RCC 7860 (cell line): ENCODE measurements around the gene KRT4.
A peak's percentile ranks its signal among the peaks of the same experiment; 100 is the strongest.

Experiments used
- DNase-seq: peaks from one replicate; pipeline ENCODE4 v3.0.0-alpha.2; 2015; ENCODE audit warnings: low spot score
- FAIRE-seq: peaks from 2 replicates; lab custom pipeline; 2012; peaks lifted over from hg19 to GRCh38; lab: Jason Lieb, UNC

KRT4 gene

DNA sequence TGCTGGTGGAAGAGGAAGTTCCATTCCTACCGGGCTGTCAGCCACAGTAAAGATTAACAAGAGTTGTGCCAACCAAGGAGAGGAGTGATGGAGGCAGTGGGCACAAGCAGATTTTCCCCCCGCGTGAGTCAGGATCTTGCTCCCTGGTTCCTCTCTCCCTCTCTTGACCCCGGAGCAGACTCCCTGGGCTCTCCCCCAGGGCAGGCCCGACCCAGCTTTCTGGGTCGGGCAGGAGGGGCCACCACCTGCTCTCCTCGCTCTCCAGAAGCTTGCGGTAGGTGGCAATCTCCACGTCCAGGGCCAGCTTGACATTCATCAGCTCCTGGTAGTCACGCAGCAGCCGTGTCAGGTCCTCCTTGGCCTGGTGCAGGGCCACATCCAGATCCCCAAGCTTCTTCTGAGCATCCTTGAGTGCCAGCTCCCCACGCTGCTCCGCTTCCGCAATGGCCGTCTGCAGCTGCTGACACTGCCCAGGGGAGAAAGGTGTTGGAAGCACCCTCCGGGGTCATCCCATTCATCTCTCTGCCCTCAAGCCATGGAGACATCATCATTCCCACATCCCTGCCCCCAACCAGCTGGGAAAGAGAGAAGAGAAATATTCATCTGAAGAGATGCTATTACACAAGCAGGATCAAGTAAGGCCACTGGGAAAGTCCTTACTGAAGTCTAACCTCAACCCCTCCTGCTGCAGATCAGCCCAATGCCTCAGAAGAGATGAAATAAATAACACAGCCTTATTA, 9.0 kb upstream of the KRT4 start:
- FAIRE-seq (no peak), DNase-seq (no peak)

GRCh38 chr12:52821826-52822660, 8.1 kb upstream of the KRT4 start:
- no peak for FAIRE-seq
- DNase-seq: peak; percentile 8

- FAIRE-seq (no peak), DNase-seq (no peak)
Observed at GRCh38 chr12:52821071-52821730, 7.3 kb upstream of the KRT4 start.

DNA sequence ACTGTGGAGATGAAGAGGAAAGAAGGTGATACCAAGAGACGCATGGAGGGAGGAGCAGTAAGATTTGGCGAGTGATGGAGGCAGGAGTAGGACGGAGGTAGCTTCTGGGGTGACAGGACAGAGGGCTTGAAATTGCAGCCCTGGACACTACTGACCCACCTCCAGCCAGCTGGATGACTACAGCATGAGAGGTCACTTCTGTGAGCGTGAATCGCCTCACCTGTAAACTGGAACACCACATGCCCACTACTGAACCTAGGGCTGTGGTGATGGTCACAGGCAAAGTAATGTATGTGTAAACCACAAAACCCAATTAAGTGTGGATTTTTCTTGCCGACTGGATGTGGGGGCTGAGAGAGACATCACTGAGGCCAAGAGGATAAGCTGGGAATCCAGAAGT, 6.6 kb upstream of the KRT4 start:
- no peak for FAIRE-seq
- peak; percentile 4 for DNase-seq

DNA sequence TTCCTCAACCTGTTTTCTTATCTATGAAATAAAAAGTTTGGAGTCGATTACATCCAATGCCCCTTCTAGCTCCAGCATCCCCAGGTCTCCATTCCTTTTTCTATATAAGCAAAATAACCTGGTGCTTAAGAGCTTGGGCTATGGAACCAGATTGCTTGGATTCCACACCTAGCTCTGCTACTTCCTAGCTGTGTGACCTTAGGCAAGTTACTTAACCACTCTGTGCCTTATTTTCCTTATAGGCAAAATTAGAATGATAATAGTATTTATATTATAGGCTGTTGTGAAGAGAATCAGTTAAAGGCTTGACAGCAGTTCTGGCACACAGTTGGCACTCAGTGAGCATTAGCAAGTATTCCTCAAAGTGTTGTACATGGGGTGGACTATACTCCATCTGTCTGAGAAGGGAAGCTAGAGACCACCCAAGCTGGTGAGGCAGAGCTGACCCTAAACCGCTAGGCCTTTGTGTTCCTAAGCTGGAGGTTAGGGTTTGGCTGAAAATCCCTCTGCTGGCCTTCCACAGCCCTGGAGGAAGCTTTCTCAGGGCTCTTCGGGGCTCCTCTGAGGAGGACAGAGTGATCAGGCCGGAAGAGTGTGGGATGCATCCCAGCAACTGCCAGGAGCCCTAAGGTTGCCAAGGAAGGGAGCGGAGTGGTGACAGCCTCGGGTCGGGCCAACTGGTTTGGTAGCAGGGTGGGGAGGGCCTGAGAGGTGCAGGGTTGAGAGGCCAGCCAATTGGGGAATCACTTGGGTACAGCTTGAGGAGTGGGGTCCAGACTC, 6.0 kb upstream of the KRT4 start:
- FAIRE-seq: no peak

DNA sequence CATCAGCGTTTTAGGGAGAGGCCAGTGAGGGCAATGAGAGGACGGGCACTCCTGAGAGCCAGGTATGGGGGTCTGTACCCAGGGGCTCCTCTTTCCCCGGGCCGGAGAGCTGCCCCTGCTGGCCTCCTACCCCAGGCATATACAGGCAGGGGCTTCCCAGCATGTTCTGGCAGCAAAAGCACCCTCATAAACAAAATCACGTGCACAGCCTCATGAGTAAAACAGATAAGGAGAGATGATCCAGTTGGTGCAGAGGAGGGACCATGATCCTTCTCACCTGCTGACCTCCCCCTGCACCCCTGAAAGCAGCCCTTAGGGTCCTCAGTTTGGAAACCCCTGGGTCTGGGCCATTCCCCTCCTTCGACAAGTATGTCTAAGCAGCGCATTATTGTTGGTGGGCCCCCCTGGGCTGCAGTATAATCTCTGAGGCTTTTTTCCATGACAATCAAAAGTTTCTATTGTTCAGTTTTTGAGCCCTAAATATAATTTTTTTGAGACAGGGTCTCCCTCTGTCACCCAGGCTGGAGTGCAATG, 5.0 kb upstream of the KRT4 start:
- no peak for DNase-seq

More for the DNA sequence above, 6.0 kb upstream of the KRT4 start:
- DNase-seq: no peak

DNA sequence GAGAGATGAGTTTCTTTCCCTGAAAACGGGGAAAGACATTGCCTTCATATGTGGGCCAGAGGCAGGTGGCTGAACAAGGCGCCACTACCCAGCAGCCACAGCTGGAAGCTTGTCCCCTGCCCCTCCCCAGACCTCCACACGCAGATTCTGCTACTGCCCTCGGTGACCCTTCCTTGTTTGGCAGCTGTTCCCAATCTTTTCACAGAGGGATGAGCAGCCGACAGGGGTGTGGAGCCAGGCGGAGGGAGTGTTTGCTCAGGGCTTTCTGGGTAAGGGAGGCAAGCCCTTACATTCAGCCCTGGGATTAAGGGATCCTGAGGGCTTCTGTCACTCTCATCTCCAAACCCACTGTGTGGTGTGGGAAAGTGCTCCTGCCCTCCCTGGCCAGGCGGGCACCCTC, 4.5 kb upstream of the KRT4 start:
- no peak for DNase-seq
- FAIRE-seq: no peak

More for the DNA sequence above, 5.0 kb upstream of the KRT4 start:
- FAIRE-seq: no peak

- FAIRE-seq (no peak), DNase-seq (no peak)
Observed at GRCh38 chr12:52817699-52818238, 3.9 kb upstream of the KRT4 start.

DNA sequence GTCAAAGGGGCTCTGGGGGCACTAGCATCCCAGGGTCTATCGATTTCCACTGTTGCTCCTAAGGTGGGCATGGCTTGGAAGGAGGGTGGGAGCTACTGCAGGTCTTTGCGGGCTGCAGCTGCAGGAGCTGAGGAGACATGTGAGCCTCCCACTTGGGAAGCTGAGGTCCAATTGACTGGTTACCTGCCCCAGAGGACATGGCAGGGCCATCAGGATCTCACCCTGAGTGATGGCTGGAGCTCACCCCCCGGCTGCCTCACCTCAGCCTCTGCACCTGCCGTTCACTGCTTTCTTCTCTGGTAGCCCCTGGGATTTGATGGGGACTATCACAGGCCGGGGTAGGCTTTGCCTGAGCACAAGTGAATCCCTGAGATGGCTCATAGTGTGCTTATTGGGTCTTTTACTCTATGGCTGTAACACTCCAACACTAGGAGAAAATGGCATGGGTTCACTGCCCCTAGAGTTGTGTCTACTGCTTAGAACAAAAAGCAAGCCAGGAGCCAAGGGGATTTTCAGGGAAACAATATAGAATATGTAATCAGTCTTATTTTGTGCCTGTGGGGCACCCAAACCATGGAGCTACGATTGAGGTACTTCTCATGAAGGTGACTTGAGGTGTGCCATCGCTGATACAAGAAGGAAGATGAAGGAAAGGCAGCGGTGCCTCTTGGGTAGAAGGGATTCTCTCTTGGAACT, 3.2 kb upstream of the KRT4 start:
- DNase-seq (no peak), FAIRE-seq (no peak)

DNA sequence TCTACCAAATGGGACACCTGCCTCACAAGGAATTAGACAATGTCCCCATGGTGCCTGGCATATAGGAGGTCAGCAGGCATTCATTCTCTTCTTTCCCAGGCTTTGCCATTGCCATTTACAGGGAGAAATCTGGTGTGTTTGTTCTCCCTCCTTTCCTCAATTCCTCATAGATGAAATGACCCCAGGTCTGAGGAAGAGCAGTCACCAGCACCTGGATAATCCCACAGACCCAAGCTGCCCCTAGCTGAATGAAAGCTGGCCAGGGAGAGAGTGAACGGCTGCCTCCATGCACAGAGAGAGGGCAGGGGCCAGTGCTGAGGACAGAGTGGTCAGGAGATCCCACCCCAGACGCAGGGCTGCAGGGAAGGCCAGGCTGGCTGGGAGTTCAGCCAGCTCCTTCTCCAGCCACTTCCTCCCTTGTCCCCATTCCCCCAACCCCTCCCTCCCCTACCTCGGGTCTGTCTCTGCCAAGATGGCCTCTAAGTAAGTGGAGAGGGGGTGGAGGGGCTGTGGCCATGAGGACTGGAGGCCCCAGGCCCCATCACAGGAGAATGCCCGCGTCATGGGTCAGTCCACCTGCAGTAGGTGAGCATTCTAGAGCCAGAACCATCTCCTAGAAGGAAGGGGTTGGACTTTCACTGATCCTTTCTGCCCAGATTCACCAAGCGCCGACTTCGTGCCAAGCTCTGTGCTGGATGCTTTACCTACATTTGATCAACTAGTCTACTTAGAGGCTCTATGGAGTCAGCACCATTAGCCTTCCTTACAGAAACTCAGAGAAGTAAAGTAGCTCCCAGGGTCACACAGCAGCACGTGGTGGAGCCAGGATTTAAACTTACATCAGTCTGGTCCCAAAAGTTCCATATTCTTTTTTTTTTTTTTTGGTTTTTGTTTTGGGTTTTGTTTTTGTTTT, 2.0 kb upstream of the KRT4 start:
- FAIRE-seq (no peak), DNase-seq (no peak)

DNA sequence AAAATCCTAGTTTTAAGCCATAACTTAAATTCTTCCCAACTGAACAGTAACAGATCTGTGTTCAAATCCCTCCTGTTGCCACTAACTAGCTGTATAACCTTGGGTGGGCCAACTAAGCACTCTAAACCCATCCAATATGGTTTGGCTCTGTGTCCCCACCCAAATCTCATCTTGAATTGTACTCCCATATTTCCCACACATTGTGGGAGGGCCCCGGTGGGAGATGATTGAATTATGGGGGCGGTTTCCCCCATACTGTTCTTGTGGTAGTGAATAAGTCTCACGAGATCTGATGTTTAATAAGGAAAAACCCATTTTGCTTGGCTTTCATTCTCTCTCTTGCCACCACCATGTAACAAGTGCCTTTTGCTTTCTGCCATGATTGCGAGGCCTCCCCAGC, 1.2 kb upstream of the KRT4 start:
- no peak for FAIRE-seq
- no peak for DNase-seq

DNA sequence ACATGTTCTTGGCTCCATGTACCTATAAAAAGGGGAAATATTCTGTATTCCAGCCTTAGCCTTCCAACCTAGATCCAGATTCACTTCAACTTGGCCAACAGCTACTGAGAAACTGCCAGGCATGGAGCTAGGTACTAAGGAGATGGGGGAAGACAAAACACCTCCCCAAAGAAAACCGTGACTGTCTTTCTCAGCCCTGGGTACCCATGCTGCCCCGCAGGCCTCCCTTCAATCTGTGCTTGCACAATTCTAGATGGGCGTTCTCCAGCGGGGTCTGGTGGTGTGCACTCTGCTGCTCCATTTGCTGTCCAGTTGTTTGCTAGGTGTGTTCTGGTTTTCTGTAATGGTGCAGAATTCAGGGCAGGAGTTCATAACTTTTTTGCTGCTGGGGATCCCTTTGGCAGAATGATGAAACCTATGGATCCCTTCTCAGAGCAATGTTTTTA, 817 bp upstream of the KRT4 start:
- no peak for DNase-seq
- FAIRE-seq: no peak

GRCh38 chr12:52813203-52813819, 605 bp downstream of the KRT4 start:
- DNase-seq (no peak), FAIRE-seq (no peak)

GRCh38 chr12:52812749-52813148, 1.2 kb downstream of the KRT4 start:
- no peak for FAIRE-seq
- no peak for DNase-seq

GRCh38 chr12:52812073-52812400, 1.9 kb downstream of the KRT4 start:
- DNase-seq (no peak), FAIRE-seq (no peak)

- no peak for FAIRE-seq
Observed at GRCh38 chr12:52811191-52812072, 2.5 kb downstream of the KRT4 start.

DNA sequence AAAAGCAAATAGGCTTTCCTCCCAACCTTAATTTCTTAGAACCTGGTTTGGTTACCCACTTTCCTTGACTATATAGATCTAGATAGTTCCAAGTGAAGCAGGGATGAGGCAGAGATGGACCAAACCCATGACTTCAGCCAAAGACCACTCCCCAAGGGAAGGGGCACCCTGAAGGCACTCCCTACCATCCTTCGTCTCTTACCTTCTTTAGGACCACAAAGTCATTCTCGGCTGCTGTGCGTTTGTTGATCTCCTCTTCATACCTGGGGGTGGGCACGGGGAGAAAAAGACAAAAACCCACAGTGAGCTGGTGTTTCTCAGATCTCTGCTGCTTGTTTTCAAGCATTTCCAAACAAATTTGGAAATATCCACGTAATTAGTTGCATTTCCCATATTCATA, 3.4 kb downstream of the KRT4 start:
- DNase-seq (no peak), FAIRE-seq (no peak)

More at GRCh38 chr12:52811191-52812072, 2.5 kb downstream of the KRT4 start:
- no peak for DNase-seq
